GM12875 (cell line): ENCODE measurements around the gene RTEL1.
"Not testable (repeated sequence)": the region's sequence is repeated elsewhere in the genome, so short reads cannot be mapped to it uniquely, and the experiment has no call there.

ENCODE experiments used
- H3K4me3 ChIP-seq: one replicate; pipeline ENCODE4 v1.5.1; 2011; ENCODE audit warnings: low read depth, low read length, control low read depth
- TF ChIP-seq, protein P1 (sequence below): IDR thresholded peaks from 2 replicates; pipeline ENCODE4 v1.5.1; 2011; ENCODE audit warnings: low read depth, mild to moderate bottlenecking, control low read depth, inconsistent platforms, low read length, moderate library complexity, borderline replicate concordance; ENCODE audit not compliant: insufficient read depth

The RTEL1 gene

DNA sequence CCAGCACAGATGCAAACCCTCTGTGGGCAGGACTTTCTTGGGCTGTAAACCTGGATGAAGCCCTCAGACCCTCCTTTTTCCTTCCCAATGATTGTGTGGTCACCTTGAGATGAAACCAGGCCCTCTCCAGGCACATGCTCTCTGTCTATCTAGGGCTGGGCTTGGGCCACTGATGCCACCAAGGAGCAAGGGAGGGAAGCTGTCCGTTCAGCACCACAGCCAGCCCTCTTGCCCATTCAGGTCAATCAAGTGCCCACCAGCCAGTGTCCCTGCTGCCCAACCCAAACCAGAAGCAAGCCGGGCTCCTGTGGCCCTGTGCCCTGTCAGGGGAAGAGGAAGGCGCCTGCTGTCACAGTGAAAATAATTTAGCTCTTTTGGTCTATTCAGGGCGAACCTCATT lies 12.9 kb upstream of the RTEL1 start:
- TF ChIP-seq, protein P1, sequence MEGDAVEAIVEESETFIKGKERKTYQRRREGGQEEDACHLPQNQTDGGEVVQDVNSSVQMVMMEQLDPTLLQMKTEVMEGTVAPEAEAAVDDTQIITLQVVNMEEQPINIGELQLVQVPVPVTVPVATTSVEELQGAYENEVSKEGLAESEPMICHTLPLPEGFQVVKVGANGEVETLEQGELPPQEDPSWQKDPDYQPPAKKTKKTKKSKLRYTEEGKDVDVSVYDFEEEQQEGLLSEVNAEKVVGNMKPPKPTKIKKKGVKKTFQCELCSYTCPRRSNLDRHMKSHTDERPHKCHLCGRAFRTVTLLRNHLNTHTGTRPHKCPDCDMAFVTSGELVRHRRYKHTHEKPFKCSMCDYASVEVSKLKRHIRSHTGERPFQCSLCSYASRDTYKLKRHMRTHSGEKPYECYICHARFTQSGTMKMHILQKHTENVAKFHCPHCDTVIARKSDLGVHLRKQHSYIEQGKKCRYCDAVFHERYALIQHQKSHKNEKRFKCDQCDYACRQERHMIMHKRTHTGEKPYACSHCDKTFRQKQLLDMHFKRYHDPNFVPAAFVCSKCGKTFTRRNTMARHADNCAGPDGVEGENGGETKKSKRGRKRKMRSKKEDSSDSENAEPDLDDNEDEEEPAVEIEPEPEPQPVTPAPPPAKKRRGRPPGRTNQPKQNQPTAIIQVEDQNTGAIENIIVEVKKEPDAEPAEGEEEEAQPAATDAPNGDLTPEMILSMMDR, result no peak
- H3K4me3 ChIP-seq, result no peak overlapping the region

DNA sequence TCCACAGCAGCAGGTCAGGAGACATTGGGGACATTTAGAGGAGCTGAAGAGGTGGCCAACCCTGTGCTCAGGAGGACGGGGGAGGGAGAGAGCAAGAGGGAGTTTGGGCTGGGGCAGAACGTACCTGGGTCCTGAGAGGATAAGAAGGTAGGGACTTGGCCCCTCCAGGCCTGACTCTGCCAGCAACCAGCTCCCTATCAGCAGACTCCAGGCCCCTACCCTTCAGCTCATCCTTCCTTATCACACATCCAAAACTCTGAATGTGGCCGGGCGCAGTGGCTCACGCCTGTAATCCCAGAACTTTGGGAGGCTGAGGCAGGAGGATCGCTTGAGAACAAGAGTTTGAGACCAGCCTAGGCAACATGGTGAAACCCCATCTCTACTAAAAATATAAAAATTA lies 9.9 kb upstream of the RTEL1 start:
- TF ChIP-seq, protein P1, result no peak
- H3K4me3 ChIP-seq, result no peak overlapping the region

DNA sequence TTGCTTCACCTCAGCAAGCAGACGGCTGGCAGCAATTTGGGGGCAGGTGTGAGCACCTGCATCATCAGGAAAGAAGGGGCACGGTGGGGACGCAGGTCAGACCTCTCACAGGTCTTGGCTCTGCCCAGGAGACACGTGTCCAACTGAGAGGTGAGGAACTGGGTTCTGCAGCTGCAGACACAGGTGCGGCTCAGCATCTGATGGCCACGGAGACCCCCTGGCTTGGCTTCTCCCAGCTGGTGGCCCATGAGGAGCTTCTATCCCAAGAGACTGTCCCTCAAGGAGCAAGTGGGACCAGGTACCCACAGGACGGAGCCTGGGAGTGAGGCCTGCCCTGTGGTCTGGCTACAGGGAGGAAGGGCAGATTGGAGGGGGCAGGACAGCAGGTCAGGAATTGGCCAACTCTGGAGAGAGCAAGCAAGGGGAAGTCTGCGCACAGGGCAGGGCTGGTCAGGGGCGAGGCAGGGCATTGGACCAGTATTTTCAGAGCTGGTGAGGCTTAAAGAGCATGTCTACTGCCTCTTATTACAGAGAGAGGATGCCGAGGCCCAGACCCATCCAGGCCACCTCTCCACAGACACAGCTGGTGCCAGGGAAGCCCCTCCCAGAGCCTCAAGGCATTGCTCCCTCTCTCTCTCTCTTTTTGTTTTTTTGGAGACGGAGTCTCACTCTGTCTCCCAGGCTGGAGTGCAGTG lies 9.1 kb upstream of the RTEL1 start:
- H3K4me3 ChIP-seq, result no peak overlapping the region
- TF ChIP-seq, protein P1, result no peak

DNA sequence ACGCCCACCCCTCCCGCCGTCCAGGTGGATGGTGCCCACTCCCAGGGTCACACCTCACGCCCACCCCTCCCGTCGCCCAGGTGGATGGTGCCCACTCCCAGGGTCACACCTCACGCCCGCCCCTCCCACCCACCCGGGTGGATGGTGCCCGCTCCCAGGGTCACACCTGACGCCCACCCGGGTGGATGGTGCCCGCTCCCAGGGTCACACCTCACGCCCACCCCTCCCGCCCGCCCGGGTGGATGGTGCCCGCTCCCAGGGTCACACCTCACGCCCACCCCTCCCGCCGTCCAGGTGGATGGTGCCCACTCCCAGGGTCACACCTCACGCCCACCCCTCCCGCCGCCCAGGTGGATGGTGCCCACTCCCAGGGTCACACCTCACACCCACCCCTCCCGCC lies 7.6 kb upstream of the RTEL1 start:
- not testable (repeated sequence) for H3K4me3 ChIP-seq

DNA sequence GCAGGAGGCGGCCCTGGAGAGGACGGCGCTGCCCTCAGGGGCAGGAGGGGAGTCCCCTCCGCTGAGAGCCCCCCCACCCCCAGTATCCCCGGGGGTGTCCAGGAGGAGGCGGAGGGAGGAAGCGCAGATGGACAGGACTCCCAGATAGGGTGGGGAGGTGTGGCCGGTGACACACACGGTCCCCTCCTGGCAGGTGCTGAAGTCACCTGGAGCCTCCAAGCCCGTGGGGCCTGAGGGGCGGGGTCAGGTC lies 6.2 kb upstream of the RTEL1 start:
- no peak overlapping the region for H3K4me3 ChIP-seq
- TF ChIP-seq, protein P1, result no peak

DNA sequence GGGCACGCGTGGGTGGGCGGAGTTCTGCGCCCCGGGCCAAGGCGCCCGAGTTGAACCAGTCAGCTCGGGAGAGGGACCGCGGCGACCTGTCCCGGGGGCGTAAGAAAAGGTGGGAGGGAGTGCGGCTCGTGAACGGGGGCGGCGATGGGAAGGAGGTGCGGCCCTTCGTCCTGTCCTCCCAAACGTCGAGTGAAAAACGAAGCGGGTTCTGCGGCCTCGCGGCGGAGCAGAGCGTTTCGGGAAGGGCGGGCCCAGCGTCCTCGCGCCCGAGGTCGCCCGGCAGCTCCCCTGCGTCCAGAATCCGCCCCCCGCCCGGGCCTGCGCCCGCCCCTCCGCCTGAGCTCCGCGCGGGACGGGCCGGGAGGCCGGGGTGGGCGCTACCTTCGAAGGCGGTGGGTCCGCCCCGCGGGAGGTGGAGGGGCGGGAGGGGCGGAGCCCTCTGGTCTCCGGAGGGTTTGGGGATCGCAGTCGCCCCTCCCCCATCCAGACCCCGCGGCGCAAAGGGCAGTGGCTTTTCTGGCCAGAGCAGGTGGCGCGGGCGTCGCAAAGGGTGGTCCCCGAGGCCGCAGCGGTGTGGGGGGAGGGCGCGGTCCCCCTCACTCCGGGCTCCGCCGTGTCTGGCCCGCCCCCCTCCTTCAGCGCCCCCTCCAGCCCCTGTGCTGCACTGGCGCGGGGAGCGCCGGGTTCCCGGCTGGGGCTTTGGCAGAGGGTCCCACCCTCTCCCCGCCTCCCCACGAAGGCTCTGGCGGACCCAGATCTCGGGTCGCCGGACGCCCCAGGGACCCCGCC lies 5.7 kb upstream of the RTEL1 start:
- no peak overlapping the region for H3K4me3 ChIP-seq
- TF ChIP-seq, protein P1, result no peak

DNA sequence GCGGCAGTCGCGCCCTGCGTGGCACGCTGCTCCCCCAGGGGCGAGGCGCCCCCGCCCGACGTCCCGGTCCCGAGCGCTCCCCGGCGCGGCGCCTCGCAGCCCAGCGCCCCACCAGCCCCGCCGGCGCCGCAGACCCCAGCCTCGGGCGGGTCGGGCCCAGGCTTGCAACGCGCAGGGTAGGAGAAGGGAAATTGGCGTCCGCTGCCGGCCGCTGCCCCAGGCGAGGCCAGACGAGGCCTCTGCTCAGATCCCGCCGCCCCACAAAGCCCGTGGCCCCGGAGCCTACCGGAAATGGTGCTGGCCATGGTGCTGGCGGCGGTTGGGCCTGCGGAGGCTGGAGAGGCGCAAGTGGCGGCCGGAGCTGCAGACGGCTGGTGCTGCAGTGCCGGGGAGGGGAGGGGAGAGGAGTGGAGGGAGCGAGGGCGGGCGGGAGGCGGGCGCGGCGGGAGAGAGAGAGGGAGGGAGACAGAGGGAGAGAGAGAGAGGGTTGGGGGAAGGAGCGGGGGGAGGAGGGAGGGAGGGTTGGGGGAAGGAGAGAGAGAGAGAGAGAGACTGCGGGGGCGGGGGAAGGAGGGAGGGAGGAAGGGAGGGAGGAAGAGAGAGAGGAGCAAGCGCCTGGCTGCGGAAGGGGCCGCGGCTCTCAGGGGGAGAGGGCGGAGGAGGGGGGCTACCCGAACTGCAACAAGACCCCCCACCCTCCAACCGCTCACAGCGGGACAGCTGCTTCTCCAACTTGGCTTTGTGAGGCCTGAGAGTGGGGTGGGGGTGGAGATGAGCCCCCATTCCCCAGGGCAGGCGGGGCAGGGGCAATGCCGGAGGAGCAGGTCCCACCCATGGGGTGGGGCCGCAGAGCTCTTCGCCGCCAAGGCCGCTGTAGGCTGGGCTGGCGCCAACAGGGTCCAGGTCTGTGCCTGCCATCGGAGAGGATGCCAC lies 4.8 kb upstream of the RTEL1 start, which contains the start of gene STMN3:
TSS of gene STMN3 (minus strand) at position 384 of the 933 bp plus-strand sequence. CDS start at position 305, 79 bp downstream.
- TF ChIP-seq, protein P1, result no peak
- no peak within 1 kb of the TSS for H3K4me3 ChIP-seq
